ENCODE measurements around the gene INTU.

DNA sequence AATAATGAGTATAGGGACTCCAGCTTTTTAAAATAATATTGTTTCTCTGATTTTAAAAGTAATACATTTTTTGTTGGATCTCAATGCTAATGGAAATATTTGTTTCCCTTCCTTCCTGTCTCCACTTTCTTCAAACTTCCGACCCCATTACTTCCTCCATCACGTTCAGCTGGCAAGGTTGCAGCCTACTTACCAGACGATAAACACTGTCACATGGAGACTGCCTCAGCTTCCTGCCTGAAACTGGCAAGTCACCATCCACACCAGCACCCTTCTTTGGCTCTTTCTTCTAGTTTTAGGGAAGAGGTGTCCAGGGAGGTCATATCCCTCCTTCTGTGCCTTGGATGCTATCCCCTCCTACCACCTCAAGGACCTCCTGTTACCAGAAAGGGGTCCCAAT is 3.4 kb upstream of the INTU start:
- TF ChIP-seq, protein P1, sequence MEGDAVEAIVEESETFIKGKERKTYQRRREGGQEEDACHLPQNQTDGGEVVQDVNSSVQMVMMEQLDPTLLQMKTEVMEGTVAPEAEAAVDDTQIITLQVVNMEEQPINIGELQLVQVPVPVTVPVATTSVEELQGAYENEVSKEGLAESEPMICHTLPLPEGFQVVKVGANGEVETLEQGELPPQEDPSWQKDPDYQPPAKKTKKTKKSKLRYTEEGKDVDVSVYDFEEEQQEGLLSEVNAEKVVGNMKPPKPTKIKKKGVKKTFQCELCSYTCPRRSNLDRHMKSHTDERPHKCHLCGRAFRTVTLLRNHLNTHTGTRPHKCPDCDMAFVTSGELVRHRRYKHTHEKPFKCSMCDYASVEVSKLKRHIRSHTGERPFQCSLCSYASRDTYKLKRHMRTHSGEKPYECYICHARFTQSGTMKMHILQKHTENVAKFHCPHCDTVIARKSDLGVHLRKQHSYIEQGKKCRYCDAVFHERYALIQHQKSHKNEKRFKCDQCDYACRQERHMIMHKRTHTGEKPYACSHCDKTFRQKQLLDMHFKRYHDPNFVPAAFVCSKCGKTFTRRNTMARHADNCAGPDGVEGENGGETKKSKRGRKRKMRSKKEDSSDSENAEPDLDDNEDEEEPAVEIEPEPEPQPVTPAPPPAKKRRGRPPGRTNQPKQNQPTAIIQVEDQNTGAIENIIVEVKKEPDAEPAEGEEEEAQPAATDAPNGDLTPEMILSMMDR (IDR thresholded peaks at IDR 0.05; ENCODE audit: low read depth, low read length): no peak
- TF ChIP-seq EZH2phosphoT487 (IDR thresholded peaks at IDR 0.05; ENCODE audit: low read depth): no peak

Data from OCI-LY3 (cell line).